ENCODE results near the gene OR6J1.

GRCh38 chr14:22597771-22598098 lies 46.4 kb downstream of the OR6J1 start:
- no peak for TF ChIP-seq CTCF (IDR thresholded peaks at IDR 0.05)
- no peak for TF ChIP-seq POLR2A (IDR thresholded peaks at IDR 0.05)
- no peak for TF ChIP-seq EP300 (IDR thresholded peaks at IDR 0.05)

Measured in tibial nerve (tissue), 4 donors.